HG03095 (cell line): ENCODE measurements around the gene MID2.
"Not testable (repeated sequence)": the region's sequence is repeated elsewhere in the genome, so short reads cannot be mapped to it uniquely, and the experiment has no call there.

Experiments
- ATAC-seq: cut with Tn5 transposase; IDR thresholded peaks from one replicate; pipeline ENCODE4 v1.9.1; 2021; ENCODE audit warnings: moderate library complexity; ENCODE audit not compliant: unreplicated experiment

Gene MID2

DNA sequence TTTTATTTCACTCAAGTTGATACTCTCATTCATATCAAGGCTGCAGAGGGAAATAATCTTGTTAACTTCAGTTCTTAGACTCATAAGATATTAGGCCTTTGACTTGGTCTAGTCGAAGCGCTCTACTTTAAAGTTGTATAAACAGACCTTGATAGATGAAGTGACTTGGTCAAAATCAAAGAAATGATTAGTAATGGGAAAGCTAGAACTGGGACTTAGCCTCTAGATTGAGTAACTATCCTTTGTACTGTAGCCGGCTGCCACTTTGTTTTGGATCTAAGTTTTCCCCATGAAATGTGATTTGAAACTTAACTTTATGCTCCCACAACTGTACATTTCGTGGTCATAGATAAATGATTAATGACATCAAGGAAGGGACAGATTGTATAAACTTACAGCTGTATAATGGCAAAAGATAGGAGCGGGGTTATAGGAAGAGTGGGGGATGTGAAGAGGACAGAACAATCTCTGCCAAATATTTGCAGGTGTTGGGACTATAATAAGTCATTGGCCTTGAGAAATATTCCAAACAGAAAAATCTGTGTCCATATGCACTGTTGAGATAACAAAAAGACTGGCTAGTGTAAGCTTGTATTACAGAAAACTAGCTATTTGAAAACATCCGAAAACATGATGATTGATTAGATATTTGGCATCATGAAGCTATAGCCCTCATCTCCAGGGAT is 17.2 kb downstream of the MID2 start:
- no peak for ATAC-seq

- ATAC-seq, result no peak
These were observed 20.0 kb downstream of the MID2 start for GRCh38 chrX:107845625-107846024.

DNA sequence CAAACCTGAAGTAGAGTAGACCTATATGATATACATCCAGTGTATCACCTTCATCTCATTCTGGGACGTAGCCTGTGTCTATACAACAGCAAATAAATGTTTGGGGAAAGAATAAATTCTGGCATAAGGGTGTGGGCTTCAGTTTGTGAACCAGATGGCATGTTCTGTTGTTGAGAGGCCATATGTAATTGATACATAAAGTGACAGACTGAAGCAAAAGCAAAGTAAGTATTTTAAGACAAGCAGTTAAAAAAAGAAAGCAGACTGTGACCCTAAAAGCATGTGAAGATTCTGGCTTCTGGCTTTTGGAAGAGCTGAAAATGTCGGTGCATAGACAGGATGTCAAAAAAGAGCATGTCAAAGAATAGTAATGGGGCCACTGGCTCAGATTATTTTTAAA is 22.9 kb downstream of the MID2 start:
- no peak for ATAC-seq

- ATAC-seq, result no peak
These were observed 24.2 kb downstream of the MID2 start for GRCh38 chrX:107849747-107850421.

DNA sequence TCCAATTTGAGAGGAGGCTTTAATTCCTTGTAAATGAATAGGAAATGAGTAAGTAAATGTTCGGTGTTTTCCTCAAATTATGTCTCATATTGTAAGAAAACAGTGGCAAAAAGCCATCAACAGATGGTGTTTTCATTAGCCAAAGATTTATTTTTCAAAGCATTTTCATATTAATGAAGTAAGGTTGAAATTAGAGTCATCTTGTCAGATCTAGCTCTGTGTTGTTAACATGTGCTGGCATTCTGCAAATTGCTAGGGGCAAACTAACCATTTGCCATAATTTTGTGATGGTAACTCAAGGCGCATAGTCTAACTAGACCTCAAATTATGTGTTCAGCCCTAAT is 24.7 kb downstream of the MID2 start:
- no peak for ATAC-seq

DNA sequence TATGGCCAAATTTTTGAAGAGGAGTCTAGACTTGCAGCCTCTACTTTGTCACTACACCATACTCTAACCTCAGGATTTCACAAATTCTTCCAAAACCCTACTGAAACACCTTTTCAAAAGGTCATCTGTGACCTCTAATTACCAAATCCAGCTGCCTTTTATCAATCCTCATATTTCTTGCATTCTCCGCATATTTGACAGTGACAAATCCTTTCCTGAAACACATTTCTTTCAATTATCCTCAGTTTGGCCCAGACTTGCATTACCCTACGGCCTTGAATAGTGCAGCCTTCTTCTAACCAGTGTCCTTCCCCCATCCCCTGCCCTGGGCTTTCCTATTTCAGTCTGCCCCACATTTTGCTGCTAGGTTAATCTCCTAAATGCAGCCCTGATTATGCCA is 25.5 kb downstream of the MID2 start:
- no peak for ATAC-seq

- not testable (repeated sequence) for ATAC-seq
These were observed 26.0 kb downstream of the MID2 start for GRCh38 chrX:107851665-107852064.

GRCh38 chrX:107856289-107856688 is 30.6 kb downstream of the MID2 start:
- ATAC-seq, result no peak

DNA sequence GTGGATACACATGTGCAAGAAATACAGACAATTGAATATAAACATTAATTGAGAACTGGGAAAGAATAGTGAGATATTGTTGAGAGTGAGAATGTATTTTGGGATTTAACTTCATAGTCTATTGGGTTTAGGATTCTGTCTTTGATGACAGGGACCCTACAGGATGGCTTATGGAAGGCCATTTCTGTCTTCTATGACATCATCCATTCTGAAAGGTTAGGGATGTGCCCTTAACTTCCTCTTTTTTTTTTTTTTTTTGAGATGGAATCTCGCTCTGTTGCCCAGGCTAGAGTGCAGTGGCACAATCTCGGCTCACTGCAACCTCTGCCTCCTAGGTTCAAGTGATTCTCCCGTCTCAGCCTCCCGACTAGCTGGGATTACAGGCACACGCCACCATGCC is 31.4 kb downstream of the MID2 start:
- not testable (repeated sequence) for ATAC-seq

DNA sequence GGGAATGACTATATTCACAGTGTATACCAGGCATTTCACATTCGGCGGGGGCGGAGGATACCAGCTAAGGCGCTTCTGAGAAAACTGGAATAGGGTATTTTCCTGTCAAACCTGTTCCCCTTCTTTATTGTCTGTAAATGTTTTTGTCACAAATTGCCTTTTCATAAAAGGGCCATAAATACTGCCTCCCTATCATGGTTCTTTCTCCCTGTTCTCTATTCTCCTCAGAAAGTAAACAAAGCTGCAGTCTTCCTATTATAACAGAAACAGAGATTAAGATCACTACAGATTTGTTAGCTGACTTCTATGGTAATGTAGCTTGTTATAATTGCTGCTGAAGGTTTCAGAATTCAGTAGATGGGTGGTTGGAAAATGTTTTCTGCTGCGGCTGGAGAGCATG is 32.2 kb downstream of the MID2 start:
- ATAC-seq, result no peak

DNA sequence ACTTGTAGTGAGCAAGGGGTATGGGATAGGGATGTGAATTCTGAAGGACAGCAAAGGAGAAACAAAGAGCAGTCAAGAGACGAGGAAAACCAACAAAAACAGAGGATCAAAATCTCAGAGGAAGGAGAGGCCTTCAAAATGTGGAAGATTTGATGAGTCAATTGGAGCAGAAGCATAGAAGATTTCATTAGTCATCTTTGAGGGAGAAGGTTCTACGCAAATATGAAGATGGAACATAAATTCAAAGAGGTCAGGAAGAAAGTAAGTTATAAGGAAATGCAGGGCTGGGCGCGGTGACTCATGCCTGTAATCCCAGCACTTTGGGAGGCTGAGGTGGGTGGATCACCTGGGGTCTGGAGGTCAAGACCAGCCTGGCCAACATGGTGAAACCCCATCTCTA is 35.4 kb downstream of the MID2 start:
- ATAC-seq, result no peak

GRCh38 chrX:107871136-107871535 is 45.5 kb downstream of the MID2 start:
- no peak for ATAC-seq

GRCh38 chrX:107878106-107878505 is 52.4 kb downstream of the MID2 start:
- no peak for ATAC-seq

- no peak for ATAC-seq
These were observed 54.5 kb downstream of the MID2 start for GRCh38 chrX:107880054-107880610.

GRCh38 chrX:107894038-107894437 is 68.4 kb downstream of the MID2 start:
- no peak for ATAC-seq

GRCh38 chrX:107902721-107903120 is 77.1 kb downstream of the MID2 start:
- no peak for ATAC-seq

- no peak for ATAC-seq
These were observed 79.7 kb downstream of the MID2 start for GRCh38 chrX:107905366-107905765.

DNA sequence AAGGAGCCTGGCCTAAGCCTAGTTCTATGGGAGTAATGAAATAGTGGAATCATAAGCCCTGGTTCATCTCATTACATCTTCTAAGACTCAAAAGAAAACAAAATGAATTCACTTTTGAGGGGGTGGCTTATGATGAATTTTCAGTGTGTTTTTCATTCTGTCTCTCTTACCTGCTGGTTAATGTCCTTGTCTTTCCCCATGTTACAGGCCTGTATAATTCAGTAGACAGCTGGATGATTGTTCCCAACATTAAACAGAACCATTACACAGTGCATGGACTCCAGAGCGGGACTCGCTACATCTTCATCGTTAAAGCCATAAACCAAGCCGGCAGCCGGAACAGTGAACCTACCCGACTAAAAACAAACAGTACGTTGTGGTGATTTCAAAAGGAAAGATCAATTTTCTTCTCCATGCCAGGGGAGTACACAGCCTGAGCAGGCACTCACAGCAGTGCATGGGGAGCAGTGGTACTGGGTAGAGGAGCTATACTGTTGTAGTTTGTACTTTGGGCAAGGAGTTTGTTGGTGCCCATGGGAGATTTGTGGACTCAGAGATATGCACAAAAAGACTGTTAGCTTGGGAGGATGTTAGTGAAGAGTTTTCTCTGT is 98.6 kb downstream of the MID2 start:
- ATAC-seq, result no peak

DNA sequence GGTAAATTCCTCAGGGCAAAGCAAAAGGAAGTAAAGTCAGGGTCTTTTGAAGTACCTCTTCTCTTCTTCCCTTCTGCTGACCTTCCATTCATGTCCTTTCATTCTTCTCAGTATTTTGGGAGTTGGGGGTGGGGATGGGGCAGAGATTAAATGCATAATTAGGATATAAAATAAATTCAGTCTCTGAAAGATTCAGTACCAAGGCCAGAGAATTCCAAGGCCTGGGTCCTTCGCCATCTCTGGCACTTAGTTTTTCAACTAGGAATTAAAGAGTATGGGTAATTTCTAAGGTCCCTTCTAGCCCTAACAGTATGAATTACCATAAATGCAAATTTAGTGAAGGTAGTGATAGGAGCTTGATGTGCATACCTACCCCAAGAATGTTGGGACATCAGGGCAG is 108.6 kb downstream of the MID2 start:
- ATAC-seq, result no peak

- ATAC-seq, result no peak
These were observed 109.5 kb downstream of the MID2 start for GRCh38 chrX:107935200-107935599.

- no peak for ATAC-seq
These were observed 110.2 kb downstream of the MID2 start for GRCh38 chrX:107935664-107936433.

GRCh38 chrX:107936434-107936730 is 110.7 kb downstream of the MID2 start:
- no peak for ATAC-seq
